ENCODE data around the gene LYSMD1.

Gene LYSMD1

DNA sequence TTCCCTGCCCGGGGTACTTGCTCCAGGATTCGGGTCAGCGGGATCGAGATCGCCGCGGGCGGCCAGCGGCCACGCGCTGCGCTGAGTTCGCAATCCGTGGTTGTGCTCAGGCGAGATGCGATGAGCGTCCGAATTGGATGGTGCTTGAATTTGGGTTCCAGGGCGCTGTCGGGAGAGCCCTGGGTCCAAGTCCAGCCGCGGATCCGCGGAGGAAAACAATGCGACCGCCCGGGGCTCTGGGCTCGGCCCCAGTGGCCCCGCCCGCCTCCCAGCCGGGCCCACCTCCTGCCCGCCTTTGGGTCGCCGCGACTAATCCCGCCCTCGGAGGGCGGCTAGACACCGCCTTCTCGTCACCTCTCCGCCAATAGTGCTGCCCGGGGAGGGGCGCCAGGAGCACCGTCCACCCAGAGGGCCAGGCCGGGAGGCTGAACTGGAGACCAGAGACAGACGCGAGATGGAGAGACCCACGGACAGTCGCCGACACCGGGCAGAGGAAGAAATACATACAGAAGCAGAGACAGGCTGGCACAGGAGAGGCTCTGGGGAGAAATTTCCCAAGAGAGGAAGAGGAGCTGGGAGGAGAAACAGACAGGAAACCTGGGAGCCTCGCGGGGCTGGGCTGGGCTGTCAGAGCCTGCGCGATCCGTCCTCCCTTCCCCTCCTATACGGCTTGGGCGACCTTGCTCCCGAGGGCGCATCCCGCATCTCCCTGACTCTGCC, 19.1 kb downstream of the LYSMD1 start, which contains the start of gene SEMA6C:
Gene SEMA6C (minus strand): TSS at position 220 of the 720 bp plus-strand sequence. CDS start 4,010 bp downstream, outside the sequence.
- TF ChIP-seq ZNF70 (CRISPR knock-in tag; IDR thresholded peaks at IDR 0.05) = peak; percentile 70
- TF ChIP-seq PPARA (CRISPR knock-in tag; IDR thresholded peaks at IDR 0.05; ENCODE audit: borderline replicate concordance) = no peak
- no peak for TF ChIP-seq ISL1 (CRISPR knock-in tag; IDR thresholded peaks at IDR 0.05)
- peak; percentile 99 for ATAC-seq

DNA sequence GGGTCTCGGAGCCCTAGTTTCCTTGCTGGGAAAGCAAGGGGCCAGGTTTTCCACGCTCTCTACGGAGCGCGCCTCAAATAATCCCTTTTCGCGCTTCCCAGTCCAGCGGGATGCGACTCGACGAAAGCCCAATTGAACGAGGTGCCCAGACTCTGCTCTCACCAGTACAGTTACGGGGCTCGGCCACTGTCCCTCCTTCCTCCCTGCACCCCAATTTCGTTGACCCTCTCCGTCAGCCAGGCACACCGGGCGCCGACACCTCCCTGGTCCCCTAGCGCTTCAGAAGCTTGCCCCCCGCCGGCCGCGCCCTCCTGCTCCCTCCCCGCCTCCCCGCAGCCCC, 19.7 kb downstream of the LYSMD1 start:
- peak; percentile 50 for ATAC-seq
- TF ChIP-seq, protein P1, sequence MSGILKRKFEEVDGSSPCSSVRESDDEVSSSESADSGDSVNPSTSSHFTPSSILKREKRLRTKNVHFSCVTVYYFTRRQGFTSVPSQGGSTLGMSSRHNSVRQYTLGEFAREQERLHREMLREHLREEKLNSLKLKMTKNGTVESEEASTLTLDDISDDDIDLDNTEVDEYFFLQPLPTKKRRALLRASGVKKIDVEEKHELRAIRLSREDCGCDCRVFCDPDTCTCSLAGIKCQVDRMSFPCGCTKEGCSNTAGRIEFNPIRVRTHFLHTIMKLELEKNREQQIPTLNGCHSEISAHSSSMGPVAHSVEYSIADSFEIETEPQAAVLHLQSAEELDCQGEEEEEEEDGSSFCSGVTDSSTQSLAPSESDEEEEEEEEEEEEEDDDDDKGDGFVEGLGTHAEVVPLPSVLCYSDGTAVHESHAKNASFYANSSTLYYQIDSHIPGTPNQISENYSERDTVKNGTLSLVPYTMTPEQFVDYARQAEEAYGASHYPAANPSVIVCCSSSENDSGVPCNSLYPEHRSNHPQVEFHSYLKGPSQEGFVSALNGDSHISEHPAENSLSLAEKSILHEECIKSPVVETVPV (CRISPR knock-in tag; IDR thresholded peaks at IDR 0.05) = no peak
- TF ChIP-seq TOX (CRISPR knock-in tag; IDR thresholded peaks at IDR 0.05; ENCODE audit: borderline replicate concordance) = no peak

DNA sequence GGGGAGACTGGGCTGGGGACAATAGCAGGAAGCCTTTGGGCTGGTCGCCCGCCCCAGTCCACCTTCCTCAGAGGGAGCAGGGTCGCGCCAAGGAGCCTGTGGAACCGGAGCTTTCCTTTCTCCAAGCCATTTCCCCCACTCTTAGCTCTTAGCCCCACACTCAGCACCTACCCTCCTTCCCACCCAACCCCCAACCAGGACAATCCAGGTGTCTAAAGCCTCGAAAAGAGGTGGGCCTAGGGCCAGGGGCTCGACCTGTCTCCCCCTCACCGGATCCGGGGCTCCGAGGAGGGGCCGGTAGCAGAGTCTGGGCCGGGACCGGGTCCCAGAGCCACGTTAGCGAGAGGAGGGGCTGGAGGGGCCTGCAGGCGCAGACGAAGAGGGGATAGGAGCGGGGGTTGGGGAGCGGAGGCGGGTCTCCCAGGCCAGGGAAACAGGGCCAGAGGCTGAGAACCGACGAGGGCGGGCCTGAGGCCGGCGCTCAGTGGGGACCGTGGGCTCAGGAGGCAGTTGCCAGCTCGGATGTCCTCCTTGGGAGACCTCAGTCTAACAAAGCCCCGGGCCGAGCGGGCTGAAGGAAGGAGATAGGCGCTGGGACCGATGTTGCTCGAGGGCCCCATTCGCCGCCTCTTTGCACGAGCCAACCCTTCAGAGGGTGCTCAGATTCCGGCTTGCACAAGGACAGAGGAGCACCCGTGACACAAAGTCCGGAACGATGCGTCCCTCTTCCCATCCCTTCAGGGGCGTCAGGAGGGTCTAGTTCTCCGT, 20.2 kb downstream of the LYSMD1 start:
- TF ChIP-seq, protein P2, sequence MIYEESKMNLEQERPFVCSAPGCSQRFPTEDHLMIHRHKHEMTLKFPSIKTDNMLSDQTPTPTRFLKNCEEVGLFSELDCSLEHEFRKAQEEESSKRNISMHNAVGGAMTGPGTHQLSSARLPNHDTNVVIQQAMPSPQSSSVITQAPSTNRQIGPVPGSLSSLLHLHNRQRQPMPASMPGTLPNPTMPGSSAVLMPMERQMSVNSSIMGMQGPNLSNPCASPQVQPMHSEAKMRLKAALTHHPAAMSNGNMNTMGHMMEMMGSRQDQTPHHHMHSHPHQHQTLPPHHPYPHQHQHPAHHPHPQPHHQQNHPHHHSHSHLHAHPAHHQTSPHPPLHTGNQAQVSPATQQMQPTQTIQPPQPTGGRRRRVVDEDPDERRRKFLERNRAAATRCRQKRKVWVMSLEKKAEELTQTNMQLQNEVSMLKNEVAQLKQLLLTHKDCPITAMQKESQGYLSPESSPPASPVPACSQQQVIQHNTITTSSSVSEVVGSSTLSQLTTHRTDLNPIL (CRISPR knock-in tag; IDR thresholded peaks at IDR 0.05; ENCODE audit: low read depth) = no peak
- TF ChIP-seq RARB (CRISPR knock-in tag; IDR thresholded peaks at IDR 0.05) (no peak), ZNF8 (CRISPR knock-in tag; IDR thresholded peaks at IDR 0.05) (no peak), ARNTL (CRISPR knock-in tag; IDR thresholded peaks at IDR 0.05; ENCODE audit: borderline replicate concordance, low read depth) (no peak), ESRRG (CRISPR knock-in tag; IDR thresholded peaks at IDR 0.05) (no peak), SNAI2 (CRISPR knock-in tag; IDR thresholded peaks at IDR 0.05) (no peak)
- ATAC-seq = peak; percentile 34

DNA sequence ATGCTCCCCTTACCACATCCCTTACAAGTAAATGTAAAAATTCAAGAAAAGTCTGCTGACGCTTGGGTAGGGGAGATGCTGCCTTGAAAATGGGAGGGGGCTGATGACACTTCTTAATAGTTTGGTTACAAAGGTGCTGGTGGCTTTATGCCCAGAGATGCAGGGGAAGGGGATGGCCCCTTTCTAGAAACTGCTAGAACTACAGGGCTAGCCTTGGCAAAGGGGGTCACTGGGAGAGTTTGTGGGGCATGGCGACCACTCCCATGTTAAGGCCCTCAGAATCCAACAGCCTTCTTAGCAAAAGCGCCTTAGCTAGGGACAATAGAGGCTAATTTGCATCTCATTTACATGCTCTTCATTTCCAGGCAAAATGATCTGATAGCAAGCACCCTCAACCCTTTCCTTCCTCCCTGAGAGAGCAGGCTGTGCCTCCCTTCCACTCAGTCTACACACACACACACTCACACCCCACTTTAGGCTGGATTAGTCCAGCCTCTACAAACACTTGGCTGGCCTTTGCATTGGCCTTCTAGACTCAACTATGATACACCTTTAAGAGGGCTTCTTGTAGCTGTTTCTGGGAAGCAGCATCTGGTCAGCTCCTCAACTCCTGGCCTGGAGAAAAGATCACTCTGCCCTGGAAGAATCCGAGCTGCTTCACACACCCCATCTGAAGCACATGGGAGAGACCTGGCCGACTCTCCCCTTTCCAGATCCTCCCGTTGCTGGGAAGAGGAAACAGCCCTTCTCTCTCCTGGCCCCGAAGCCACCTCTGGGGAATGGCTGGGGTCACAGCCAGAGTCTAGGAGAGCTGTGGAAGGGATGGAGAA, 21.0 kb downstream of the LYSMD1 start:
- no peak for ATAC-seq
- no peak for TF ChIP-seq RARB (CRISPR knock-in tag; IDR thresholded peaks at IDR 0.05)
- TF ChIP-seq ARNTL (CRISPR knock-in tag; IDR thresholded peaks at IDR 0.05; ENCODE audit: borderline replicate concordance, low read depth) = no peak
- no peak for TF ChIP-seq ZNF565 (CRISPR knock-in tag; conservative IDR thresholded peaks at IDR 0.05; ENCODE audit: low read depth)
- TF ChIP-seq TOX (CRISPR knock-in tag; IDR thresholded peaks at IDR 0.05; ENCODE audit: borderline replicate concordance) = no peak
- TF ChIP-seq ZNF70 (CRISPR knock-in tag; IDR thresholded peaks at IDR 0.05) = no peak
- TF ChIP-seq ZC3H10 (CRISPR knock-in tag; IDR thresholded peaks at IDR 0.05) = no peak
- TF ChIP-seq ZNF8 (CRISPR knock-in tag; IDR thresholded peaks at IDR 0.05) = no peak
- TF ChIP-seq BACH2 (CRISPR knock-in tag; IDR thresholded peaks at IDR 0.05; ENCODE audit: borderline replicate concordance) = no peak
- no peak for TF ChIP-seq GLIS3 (CRISPR knock-in tag; IDR thresholded peaks at IDR 0.05)
- TF ChIP-seq, protein P3, sequence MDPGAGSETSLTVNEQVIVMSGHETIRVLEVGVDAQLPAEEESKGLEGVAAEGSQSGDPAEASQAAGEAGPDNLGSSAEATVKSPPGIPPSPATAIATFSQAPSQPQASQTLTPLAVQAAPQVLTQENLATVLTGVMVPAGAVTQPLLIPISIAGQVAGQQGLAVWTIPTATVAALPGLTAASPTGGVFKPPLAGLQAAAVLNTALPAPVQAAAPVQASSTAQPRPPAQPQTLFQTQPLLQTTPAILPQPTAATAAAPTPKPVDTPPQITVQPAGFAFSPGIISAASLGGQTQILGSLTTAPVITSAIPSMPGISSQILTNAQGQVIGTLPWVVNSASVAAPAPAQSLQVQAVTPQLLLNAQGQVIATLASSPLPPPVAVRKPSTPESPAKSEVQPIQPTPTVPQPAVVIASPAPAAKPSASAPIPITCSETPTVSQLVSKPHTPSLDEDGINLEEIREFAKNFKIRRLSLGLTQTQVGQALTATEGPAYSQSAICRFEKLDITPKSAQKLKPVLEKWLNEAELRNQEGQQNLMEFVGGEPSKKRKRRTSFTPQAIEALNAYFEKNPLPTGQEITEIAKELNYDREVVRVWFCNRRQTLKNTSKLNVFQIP (CRISPR knock-in tag; IDR thresholded peaks at IDR 0.05; ENCODE audit: borderline replicate concordance, low read depth) = no peak
- no peak for TF ChIP-seq ZFP3 (CRISPR knock-in tag; IDR thresholded peaks at IDR 0.05)
- TF ChIP-seq, protein P2 (CRISPR knock-in tag; IDR thresholded peaks at IDR 0.05; ENCODE audit: low read depth) = no peak
- TF ChIP-seq PPARA (CRISPR knock-in tag; IDR thresholded peaks at IDR 0.05; ENCODE audit: borderline replicate concordance) = no peak
- no peak for TF ChIP-seq ISL1 (CRISPR knock-in tag; IDR thresholded peaks at IDR 0.05)
- TF ChIP-seq ZFP30 (CRISPR knock-in tag; IDR thresholded peaks at IDR 0.05) = no peak
- TF ChIP-seq ESRRG (CRISPR knock-in tag; IDR thresholded peaks at IDR 0.05) = no peak
- TF ChIP-seq SNAI2 (CRISPR knock-in tag; IDR thresholded peaks at IDR 0.05) = no peak
- TF ChIP-seq, protein P4, sequence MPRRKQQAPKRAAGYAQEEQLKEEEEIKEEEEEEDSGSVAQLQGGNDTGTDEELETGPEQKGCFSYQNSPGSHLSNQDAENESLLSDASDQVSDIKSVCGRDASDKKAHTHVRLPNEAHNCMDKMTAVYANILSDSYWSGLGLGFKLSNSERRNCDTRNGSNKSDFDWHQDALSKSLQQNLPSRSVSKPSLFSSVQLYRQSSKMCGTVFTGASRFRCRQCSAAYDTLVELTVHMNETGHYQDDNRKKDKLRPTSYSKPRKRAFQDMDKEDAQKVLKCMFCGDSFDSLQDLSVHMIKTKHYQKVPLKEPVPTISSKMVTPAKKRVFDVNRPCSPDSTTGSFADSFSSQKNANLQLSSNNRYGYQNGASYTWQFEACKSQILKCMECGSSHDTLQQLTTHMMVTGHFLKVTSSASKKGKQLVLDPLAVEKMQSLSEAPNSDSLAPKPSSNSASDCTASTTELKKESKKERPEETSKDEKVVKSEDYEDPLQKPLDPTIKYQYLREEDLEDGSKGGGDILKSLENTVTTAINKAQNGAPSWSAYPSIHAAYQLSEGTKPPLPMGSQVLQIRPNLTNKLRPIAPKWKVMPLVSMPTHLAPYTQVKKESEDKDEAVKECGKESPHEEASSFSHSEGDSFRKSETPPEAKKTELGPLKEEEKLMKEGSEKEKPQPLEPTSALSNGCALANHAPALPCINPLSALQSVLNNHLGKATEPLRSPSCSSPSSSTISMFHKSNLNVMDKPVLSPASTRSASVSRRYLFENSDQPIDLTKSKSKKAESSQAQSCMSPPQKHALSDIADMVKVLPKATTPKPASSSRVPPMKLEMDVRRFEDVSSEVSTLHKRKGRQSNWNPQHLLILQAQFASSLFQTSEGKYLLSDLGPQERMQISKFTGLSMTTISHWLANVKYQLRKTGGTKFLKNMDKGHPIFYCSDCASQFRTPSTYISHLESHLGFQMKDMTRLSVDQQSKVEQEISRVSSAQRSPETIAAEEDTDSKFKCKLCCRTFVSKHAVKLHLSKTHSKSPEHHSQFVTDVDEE (CRISPR knock-in tag; IDR thresholded peaks at IDR 0.05) = no peak
- TF ChIP-seq, protein P1 (CRISPR knock-in tag; IDR thresholded peaks at IDR 0.05) = no peak

Data from SK-N-SH treated with all-trans-retinoic acid at 6 μM for 48 hours (cell line).